Measurements from ENCODE around the gene SPATA46.

The SPATA46 gene

GRCh38 chr1:162391790-162392563 is 15.3 kb upstream of the SPATA46 start:
- DNase-seq (ENCODE audit: low spot score): peak; percentile 66

- DNase-seq (ENCODE audit: low spot score): no peak
Observed at GRCh38 chr1:162390396-162391185, 13.9 kb upstream of the SPATA46 start.

GRCh38 chr1:162389971-162390370 is 13.3 kb upstream of the SPATA46 start:
- DNase-seq (ENCODE audit: low spot score): no peak

- no peak for DNase-seq (ENCODE audit: low spot score)
Observed at GRCh38 chr1:162389021-162389818, 12.6 kb upstream of the SPATA46 start.

GRCh38 chr1:162388615-162389014 is 12.0 kb upstream of the SPATA46 start:
- no peak for DNase-seq (ENCODE audit: low spot score)

GRCh38 chr1:162388083-162388594 is 11.5 kb upstream of the SPATA46 start:
- DNase-seq (ENCODE audit: low spot score): no peak

- no peak for DNase-seq (ENCODE audit: low spot score)
Observed at GRCh38 chr1:162387226-162388082, 10.8 kb upstream of the SPATA46 start.

- no peak for DNase-seq (ENCODE audit: low spot score)
Observed at GRCh38 chr1:162386292-162387225, 9.9 kb upstream of the SPATA46 start.

GRCh38 chr1:162385702-162386101 is 9.0 kb upstream of the SPATA46 start:
- no peak for DNase-seq (ENCODE audit: low spot score)

GRCh38 chr1:162385280-162385623 is 8.6 kb upstream of the SPATA46 start:
- no peak for DNase-seq (ENCODE audit: low spot score)

- DNase-seq (ENCODE audit: low spot score): no peak
Observed at GRCh38 chr1:162384601-162385279, 8.1 kb upstream of the SPATA46 start.

GRCh38 chr1:162384116-162384515 is 7.5 kb upstream of the SPATA46 start:
- no peak for DNase-seq (ENCODE audit: low spot score)

GRCh38 chr1:162383516-162383915 is 6.9 kb upstream of the SPATA46 start:
- no peak for DNase-seq (ENCODE audit: low spot score)

GRCh38 chr1:162383091-162383490 is 6.4 kb upstream of the SPATA46 start:
- DNase-seq (ENCODE audit: low spot score): no peak

GRCh38 chr1:162381941-162382750 is 5.5 kb upstream of the SPATA46 start:
- DNase-seq (ENCODE audit: low spot score): no peak

- DNase-seq (ENCODE audit: low spot score): no peak
Observed at GRCh38 chr1:162381383-162381782, 4.7 kb upstream of the SPATA46 start, which contains the start of gene C1orf226. TSS of gene C1orf226 (plus strand) at chr1:162381728. CDS start at chr1:162381902, 174 bp downstream.

GRCh38 chr1:162380061-162380846 is 3.6 kb upstream of the SPATA46 start:
- no peak for DNase-seq (ENCODE audit: low spot score)

- no peak for DNase-seq (ENCODE audit: low spot score)
Observed at GRCh38 chr1:162375463-162375862, 1.2 kb downstream of the SPATA46 start.

All from COLO829 (cell line).